D721Med (cell line): ENCODE data around the gene ASCL5.

Experiments
- DNase-seq: peaks from one replicate; pipeline ENCODE4 v3.0.0; 2011; ENCODE audit warnings: low spot score; ENCODE audit not compliant: insufficient read length
- FAIRE-seq: peaks from 2 replicates; lab custom pipeline; 2011; peaks lifted over from hg19 to GRCh38; lab: Jason Lieb, UNC
- TF ChIP-seq, protein P1 (sequence below): IDR thresholded peaks from 2 replicates; pipeline ENCODE4 v1.5.1; 2012; ENCODE audit warnings: mild to moderate bottlenecking, control low read depth; ENCODE audit not compliant: insufficient read depth; ENCODE audit errors: missing control alignments

The ASCL5 gene

DNA sequence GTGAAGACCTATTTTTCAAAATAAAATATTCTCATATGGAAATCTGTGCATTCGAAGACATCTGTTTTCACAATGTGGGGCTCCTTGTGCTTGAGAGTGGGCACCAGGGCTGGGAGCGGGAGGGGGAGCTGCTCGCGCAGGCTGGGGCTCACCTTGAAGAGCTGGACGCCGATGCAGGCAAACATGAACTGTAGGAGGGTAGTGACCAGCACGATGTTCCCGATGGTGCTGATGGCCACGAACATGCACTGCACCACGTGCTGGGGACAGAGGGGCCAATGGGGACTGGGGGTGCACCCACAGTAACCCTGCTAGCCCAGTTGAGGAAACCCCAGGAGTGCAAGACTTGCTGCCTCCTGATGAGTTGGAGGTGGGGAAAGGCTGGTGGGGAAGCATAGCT is 61.3 kb downstream of the ASCL5 start:
- FAIRE-seq: no peak
- no peak for DNase-seq
- TF ChIP-seq, protein P1, sequence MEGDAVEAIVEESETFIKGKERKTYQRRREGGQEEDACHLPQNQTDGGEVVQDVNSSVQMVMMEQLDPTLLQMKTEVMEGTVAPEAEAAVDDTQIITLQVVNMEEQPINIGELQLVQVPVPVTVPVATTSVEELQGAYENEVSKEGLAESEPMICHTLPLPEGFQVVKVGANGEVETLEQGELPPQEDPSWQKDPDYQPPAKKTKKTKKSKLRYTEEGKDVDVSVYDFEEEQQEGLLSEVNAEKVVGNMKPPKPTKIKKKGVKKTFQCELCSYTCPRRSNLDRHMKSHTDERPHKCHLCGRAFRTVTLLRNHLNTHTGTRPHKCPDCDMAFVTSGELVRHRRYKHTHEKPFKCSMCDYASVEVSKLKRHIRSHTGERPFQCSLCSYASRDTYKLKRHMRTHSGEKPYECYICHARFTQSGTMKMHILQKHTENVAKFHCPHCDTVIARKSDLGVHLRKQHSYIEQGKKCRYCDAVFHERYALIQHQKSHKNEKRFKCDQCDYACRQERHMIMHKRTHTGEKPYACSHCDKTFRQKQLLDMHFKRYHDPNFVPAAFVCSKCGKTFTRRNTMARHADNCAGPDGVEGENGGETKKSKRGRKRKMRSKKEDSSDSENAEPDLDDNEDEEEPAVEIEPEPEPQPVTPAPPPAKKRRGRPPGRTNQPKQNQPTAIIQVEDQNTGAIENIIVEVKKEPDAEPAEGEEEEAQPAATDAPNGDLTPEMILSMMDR: no peak

DNA sequence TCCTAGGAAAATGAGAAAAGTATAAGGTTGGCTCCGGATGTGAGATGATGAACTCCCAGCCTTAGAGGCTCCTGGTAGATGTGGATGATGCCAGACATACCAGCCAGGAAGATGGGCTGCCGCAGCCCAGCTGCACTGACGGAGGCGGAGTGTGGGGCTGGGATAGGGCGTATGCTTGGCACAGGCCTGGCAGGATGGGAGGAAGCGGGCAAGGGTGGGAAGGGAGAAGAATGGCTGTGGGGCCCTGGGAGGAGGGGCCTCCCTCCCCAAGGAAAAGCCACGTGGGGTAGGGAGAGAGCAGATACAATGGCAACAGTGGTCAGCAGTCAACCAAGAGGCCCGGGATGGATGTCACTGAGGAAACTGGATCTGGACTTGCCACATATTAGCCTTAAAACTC is 62.2 kb downstream of the ASCL5 start:
- DNase-seq (no peak), FAIRE-seq (no peak)
- TF ChIP-seq, protein P1: no peak
